HG03521 (cell line): Measurements from ENCODE around the gene GAB1.

Experiments used
- ATAC-seq: cut with Tn5 transposase; IDR thresholded peaks from one replicate; pipeline ENCODE4 v1.9.1; 2021; ENCODE audit warnings: mild to moderate bottlenecking, moderate library complexity; ENCODE audit not compliant: unreplicated experiment

Gene GAB1

DNA sequence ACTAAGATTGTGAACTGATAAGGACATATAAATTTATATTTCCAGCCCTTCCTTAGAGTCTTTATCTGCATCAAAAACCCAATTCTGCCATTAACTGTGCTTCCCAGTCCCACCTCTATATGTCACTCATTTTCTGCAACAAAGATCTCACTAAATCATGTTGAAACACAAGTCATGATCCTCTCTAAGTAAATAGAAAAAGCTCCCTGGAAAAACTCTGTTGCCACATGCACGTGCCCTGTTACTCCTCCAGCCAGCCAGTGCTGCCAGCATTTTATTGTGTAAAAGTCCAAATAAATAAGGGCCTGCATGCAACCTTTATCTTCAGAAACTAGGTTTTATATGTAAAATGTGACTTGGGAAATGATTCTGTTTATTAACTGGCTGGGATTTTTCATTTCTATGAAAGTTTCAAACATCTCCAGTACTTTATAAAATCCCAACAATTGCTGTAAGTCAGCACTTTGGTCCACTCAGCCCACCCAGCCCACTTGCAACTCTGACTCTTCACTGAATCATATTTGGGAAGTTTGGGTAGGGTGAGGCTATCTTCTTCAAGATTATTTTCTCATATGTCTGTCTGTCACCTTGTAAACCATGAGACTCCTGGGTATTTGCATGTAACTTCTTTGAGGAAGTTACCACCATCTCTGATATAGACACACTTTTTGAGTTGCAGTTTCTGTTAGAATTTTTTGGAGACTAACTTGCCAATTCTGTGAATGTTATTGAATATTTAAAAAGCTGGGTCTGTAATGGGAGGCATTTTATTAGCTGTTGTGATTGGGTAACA lies 136.9 kb downstream of the GAB1 start:
- ATAC-seq: no peak

DNA sequence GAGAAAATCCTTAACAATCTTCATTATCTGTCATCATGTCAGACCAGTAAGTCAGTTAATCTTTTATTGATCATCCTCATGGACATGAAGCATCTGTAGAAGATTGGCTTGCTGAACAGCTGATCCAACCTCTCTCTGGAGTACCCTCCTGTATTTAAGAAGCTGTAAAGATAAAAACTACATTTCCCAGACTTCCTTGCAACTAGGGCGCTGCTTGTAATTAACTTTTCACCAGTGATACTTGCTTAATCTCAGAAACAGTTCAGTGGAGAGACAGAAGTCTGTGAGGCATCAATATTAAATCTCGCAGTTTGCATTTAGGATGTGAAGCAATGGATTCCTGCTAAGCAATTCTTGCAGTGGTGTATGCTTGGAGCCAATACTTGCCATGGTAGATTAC lies 140.8 kb downstream of the GAB1 start:
- ATAC-seq: no peak

DNA sequence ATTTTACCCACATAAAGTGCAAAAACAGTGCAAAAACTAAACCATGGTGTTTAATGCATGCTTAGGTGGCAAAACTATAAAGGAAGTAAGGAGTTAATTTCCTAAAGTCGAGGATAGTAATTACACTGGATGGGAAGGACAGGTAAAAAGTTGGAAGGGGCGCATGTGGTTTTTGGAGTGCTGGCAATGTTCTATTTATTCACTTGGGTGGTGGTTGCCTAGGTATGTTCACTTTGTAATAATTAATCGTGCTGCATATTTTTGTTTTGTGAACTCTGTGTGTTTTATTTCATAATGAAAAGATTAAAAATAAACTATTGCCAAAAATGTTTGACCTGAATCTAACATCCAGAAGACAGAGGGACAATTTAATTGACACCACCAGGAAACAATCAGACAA lies 144.7 kb downstream of the GAB1 start:
- ATAC-seq: no peak

DNA sequence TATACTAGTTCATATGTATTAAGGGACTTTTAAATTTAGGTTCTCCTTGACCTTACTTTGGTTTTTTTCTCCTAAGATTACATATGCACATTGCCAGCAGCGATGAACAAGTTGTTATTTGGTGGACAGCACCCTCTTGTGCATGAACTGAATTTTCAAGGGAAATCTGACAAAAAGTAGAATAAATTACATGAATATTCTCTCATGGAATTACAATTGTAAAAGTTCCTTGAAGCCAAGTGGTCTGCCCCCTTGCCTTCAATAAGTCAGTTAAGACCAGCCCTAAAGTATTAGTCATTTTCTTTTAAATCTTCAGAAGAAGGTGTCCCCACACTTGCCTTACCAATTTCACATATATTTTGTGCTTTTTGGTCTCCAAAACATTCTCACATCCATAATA lies 146.2 kb downstream of the GAB1 start:
- ATAC-seq: no peak

DNA sequence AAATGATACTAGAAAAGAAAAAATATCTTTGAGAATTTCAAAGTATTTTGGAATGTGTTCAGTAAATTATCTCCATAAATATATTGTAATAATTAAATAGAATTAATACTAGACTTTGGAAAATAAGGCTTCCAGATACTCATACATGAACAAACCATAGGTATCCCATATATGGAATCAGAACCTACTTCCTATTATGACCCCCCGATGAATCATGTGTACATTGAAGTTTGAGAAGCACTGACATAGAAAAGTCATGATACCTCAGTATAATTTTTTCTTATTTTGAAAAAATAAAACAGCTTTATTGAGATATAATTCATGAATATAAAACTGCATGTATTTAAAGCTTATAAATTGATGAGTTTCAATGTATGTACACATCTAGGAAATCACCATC lies 149.6 kb downstream of the GAB1 start:
- no peak for ATAC-seq

DNA sequence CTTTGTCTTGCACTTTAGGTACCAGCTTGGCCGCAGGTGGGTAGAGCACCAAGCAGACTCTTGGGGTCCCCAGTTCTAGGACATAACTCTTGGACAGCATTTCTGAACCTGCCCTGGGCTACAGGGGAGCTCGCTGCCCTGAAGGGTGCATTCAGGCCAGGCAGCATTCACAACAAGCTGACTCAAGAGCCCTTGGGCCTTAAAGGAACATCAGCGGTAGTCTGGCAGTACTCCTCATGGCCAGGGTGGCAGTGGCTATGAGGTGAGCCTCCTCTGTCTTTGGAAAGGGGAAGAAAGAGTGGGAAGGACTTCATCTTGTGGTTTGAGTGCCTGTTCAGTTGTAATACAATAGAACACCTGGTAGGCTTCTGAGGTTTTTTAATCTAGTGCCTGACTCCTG lies 152.0 kb downstream of the GAB1 start:
- no peak for ATAC-seq

DNA sequence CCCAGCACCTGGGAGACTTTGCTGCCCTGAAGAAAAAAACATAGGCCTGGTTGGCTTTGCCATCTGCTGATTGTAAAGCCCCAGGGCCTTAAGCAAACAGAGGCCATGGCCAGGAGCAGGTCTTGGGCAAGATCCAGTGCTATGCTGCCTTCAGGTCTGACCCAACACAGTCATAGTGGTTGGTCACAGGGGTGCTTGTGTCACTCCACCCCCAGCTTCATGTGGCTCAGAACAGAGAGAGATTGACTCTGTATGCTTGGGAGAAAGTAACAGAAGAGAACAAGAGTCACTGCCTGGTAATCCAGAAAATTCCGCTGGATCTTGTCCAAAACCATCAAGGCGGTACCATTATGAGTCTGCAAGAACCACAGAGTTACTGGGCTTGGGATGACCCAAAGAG lies 152.4 kb downstream of the GAB1 start:
- no peak for ATAC-seq

DNA sequence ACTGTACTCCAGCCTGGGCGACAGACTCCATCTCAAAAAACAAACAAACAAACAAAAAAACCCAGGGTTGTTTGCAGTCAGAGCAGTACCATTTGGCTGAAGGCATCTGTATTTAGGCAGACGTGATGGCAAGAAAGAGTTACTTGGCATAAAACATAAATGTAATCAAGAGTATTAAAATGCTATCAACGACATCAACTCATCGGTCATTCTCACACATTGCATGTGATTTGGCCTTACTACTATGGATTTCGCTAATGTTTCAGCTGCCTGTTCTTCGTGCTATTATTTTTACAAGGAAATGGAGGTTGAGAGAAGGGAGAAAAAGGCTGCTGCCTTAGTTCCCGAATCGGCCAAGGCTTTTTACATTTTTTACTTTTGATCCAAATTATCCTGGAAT lies 161.3 kb downstream of the GAB1 start:
- no peak for ATAC-seq

DNA sequence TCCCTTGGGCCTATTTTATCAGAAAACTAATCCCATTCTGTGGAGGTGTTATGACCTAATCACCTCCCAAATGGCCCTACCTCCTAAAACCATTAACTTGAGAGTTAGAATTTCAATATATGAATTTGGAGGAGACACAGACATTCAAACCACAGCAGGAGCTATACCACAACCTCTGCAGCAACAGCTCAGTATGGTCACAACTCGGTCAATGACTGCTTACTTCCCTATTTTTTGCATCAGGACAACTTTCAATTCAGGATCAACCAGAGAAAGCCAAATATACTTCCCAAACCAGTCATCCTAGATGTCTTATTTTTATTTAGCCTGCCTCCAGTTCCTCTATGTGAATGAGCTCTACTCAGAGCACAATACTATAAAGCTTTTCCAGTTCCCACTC lies 165.6 kb downstream of the GAB1 start:
- no peak for ATAC-seq

DNA sequence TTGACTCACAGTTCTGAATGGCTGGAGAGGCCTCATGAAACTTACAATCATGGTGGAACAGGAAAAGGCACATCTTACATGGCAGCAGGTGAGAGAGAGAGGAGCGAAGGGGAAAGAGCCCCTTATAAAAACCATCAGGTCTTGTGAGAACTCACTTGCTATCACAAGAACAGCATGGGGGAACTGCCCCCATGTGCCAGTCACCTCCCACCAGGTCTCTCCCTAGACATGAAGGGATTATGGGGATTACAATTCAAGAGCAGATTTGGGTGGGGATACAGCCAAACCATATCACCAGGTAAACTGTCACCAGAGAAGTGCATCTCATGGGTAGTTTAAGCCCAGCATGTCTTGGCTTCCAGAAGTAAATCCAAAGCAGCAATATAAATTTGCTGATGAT lies 169.4 kb downstream of the GAB1 start:
- no peak for ATAC-seq

DNA sequence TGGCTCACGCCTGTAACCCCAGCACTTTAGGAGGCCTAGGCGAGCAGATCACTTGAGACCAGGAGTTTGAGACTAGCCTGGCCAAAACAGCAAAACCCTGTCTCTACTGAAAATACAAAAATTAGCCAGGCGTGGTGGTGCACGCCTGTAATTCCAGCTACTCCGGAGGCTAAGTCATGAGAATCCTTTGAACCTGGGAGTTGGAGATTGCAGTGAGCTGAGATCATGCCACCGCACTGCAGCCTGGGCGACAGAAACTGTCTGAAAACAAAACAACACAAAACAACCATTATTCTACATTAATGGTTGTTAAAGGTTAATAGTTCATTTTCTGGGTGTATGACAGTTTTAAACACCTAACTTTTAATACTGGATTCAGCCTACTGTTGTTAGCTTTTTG lies 175.2 kb downstream of the GAB1 start:
- no peak for ATAC-seq

DNA sequence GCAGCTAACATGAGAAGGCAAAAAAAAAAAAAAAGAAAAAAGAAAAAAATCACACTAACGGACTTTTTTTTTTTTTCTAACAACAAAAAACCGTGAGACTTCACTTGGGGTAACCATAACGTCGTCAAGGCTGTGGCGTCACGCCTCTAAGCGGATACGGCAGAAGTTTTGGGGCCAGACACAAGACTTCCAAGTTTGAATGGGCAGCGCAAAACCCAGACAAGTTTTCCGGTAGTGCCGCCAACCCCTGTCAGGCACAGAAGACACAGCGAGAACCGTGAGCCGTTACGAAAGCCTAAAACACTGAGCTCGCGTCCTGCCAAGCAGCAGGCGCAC lies 176.3 kb downstream of the GAB1 start:
- ATAC-seq: peak; percentile 37

DNA sequence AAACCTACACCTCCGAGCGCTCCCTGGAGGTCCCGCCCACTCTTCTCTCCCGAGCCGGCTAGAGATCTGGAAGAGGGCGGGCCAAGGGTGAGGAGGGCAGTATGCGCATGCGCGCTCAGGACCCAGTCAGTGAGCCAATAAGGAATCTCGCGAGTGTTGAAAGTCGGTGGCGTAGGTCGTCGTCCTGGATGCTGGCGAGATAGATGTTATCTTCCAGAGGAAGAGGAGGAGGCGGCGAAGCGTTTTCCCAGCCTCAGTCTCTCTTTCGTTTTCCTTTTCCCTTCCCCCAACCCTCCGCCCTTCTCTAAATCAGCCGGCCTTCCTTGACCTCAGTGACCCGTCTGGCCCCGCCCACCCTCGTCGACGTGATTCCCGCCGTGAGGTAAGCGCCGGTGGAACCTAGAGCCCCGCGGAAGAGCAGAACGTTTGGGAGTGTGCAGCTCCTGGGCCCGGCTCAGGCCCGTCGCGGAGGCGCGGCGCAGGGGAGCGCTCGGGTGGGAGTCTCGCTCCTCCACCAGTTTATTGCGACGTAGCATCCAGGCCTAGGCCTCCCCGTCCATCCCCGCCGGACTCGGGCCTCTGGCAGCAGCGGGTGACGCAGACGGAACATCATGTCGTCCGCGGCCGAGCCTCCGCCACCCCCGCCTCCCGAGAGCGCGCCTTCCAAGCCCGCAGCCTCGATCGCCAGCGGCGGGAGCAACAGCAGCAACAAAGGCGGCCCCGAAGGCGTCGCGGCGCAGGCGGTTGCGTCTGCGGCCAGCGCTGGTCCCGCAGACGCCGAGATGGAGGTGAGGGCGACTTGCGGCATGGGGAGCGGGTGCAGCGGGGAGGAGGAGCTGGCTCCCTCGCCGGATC lies 176.9 kb downstream of the GAB1 start, which contains the start of gene SMARCA5:
SMARCA5 (plus strand) TSS at position 389 of the 855 bp plus-strand sequence; CDS start at position 612, 223 bp downstream.
- ATAC-seq: peak; percentile 79

DNA sequence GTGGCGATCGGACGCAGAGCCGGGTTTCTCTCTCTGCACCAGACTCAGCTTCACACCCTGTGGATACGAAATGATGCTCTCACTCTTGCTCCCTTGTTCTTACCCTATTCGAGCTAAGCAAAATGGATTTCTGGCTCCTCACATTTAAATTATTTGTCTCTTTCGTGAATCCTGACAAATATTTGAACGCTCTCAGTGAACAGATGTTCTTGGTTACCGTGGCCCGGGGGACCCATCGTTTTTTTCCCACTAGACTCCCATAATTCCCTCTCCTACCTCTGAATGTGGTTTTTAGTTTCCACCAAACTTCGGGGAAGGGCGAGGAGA lies 177.5 kb downstream of the GAB1 start:
- no peak for ATAC-seq

DNA sequence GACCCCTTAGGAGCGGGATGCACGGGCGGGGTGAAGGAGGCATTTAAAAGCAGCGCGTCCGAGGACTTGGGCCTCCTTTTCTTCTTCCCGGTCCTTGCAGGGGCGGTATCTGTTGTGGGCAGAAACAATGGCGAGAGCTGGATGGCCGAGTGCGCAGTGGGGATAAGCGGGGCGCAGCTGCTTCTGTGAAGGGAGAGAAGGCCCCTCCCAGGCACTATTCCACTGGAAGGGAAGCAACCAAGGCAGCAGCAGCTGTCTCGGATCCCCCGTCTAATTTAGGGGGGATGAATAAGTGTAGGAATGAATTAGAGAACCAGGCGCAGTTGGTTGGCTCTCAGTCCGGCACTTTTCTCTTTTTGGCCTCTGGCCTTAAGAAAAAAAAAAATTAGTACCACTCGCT lies 177.8 kb downstream of the GAB1 start:
- no peak for ATAC-seq

DNA sequence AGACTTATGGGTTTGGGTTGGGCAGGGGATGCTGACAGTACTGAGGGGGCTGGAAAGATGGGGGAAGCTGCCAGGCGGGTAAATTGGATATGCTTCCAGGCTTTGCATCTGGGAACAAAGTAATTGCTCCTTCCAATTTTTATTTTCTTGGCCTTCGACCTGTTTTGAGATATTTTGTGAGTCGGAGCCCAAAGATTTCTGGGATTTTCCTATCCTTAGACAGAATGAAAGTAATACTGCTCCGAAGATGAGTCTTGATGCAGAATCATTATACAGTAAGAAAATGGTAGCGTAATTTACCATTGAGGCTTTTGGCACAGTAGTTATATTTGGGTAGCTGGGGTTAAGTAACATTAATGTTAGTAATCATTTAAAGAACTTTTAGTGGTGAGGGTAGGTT lies 178.2 kb downstream of the GAB1 start:
- ATAC-seq: no peak

DNA sequence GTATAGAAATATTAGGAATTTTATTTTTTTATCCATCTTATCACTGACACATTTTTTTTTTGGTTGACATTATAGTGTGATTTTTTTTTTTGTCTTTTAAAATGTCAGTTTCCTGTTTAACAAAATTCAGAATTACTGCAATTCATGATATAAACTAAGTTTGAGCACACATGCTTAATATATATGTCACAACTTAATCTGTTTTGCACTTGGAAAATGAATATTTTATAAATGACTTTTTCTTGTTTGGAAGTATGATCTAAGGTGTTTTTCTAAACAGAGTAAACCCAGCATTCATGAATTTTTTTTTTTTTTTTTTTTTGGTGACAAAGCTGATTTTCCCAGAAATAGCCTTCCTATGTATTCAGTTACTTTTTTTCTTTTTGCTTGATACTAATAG lies 179.2 kb downstream of the GAB1 start:
- ATAC-seq: no peak

DNA sequence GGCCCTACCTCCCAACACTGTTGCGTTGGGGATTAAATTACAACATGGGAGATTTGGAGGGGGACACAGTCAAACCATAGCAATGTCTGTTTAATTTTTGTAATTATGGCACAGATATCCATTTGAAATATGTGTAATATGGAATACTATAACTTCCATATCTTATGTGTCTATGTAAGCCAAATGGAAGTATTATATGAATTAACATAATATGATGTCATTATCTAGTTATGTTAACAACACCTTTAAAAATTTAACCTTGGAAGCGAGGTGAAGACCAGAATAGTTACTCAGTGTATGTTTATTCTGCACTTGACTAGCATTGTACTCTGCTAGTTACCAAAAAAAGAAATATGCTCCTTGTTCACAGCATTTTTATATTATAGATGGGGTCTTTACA lies 181.1 kb downstream of the GAB1 start:
- no peak for ATAC-seq
